Prostate gland (tissue), 2 donors: ENCODE data around the gene C3orf22. TPM values are rescaled to one million over a fixed set of nuclear protein-coding genes. Genes with fewer than 3 reads are reported as not detected.

ENCODE experiments used
- DNase-seq: peaks from one replicate; pipeline ENCODE4 v3.0.0-alpha.2; 2019; ENCODE audit warnings: low spot score
- H3K27ac ChIP-seq, 2 donors: fragments of 200-600 bp; sonication (generic); 2 replicates each; pipeline ENCODE4 v1.5.1; 2017 to 2019
- H3K27me3 ChIP-seq: fragments of 200-600 bp; sonication (generic); replicated peaks from 2 replicates; pipeline ENCODE4 v1.5.1; 2019; ENCODE audit not compliant: insufficient read depth
- H3K36me3 ChIP-seq, 2 donors: fragments of 200-600 bp; sonication (generic); 1 replicate in 1 of 2; 2 replicates in 1 of 2; pipeline versions ENCODE4 v1.5.1 to v1.8.1; 2017 to 2019
- H3K4me1 ChIP-seq: fragments of 200-600 bp; sonication (generic); replicated peaks from 2 replicates; pipeline ENCODE4 v1.5.1; 2019
- H3K4me3 ChIP-seq, 2 donors: fragments of 200-600 bp; sonication (generic); 2 replicates each; pipeline ENCODE4 v1.5.1; 2017 to 2019
- H3K9me3 ChIP-seq: fragments of 200-600 bp; sonication (generic); 2 replicates; pipeline ENCODE4 v1.5.1; 2017
- POLR2A ChIP-seq: fragments of 450-650 bp; IDR thresholded peaks from one replicate; pipeline ENCODE4 v1.6.1; 2016; ENCODE audit warnings: antibody characterized with exemption, mild to moderate bottlenecking
- POLR2AphosphoS5 ChIP-seq: sonication (generic); formaldehyde crosslinking; IDR thresholded peaks from one replicate; pipeline ENCODE4 v1.6.1; 2017; ENCODE audit warnings: antibody characterized with exemption
- WGBS: methylation state at CpG from one replicate; pipeline ENCODE4 v1.1.5; 2018; 5-methylcytosine and 5-hydroxymethylcytosine counted together
- intact Hi-C: fragments of 100-400 bp; cut with DNase I; formaldehyde crosslinking; loops from one replicate; pipeline ENCODE4 v1.14.2; 2022
- total RNA-seq, 2 donors: library from RNA; depleted of rRNA; stranded (reverse); fragments of >200 nt; gene quantifications; one replicate each; pipeline ENCODE4 v1.1.0, GENCODE V29; 2016
- TF ChIP-seq, protein P1 (sequence below), 4 experiments: fragments of 200-600 bp in 2 of 4; fragments of 450-650 bp in 2 of 4; sonication (generic) in 2 of 4; IDR thresholded peaks; 1 replicate in 3 of 4; 2 replicates in 1 of 4; pipeline ENCODE4 v1.5.1; 2016 to 2019; ENCODE audit warnings: antibody characterized with exemption in 4 of 4, mild to moderate bottlenecking in 2 of 4, moderate library complexity in 2 of 4

Gene C3orf22
- total RNA-seq, 2 donors from 2014 or later = 4.9 TPM; not detected in 1

DNA sequence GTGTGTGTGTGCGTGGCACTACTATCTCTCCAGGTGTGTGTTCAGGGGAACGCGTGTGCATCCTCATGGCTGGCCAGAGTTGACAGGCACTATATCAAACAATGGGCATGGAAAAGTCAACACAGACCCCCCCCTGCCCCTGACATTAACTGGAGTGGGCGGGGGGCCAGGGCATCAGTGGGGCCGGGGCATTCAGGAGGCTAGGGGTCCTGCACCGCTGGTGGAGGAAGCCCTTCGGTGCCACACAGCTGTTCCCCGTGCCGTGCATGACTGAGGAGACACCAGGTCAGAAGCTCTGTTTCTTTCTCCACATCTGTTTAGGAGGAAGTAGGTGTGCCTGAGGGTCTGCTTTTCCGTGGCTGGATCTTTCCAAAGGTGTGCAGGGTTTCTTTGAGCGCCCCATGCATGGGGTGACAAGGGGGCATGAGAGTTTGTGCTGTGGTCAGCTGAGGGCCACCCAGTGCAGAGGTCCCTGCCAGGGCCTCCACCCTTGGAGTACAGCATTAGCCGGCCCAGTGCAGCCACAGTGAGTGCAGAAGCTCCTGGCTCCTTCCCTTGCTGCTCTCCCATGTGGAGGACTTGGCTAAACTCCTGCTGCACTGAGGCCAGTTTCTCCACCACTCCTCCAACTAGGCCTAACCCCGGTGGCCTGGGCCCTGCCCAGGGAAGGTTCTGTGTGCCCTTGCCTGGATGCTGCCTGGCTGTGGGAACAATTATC is 7.5 kb downstream of the C3orf22 start:
- H3K27me3 ChIP-seq = no peaks in the 10 kb centered on the region
- no peaks in the 10 kb centered on the region for H3K4me1 ChIP-seq
- 75% methylated on average over 11 of the region's 13 CpGs for WGBS
- no peaks in the 10 kb centered on the region for H3K9me3 ChIP-seq
- H3K27ac ChIP-seq = no peak overlapping the region
- TF ChIP-seq, protein P1, sequence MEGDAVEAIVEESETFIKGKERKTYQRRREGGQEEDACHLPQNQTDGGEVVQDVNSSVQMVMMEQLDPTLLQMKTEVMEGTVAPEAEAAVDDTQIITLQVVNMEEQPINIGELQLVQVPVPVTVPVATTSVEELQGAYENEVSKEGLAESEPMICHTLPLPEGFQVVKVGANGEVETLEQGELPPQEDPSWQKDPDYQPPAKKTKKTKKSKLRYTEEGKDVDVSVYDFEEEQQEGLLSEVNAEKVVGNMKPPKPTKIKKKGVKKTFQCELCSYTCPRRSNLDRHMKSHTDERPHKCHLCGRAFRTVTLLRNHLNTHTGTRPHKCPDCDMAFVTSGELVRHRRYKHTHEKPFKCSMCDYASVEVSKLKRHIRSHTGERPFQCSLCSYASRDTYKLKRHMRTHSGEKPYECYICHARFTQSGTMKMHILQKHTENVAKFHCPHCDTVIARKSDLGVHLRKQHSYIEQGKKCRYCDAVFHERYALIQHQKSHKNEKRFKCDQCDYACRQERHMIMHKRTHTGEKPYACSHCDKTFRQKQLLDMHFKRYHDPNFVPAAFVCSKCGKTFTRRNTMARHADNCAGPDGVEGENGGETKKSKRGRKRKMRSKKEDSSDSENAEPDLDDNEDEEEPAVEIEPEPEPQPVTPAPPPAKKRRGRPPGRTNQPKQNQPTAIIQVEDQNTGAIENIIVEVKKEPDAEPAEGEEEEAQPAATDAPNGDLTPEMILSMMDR (IDR thresholded peaks at IDR 0.05) = no peak
- no peak for TF ChIP-seq POLR2AphosphoS5
- intact Hi-C loops = no loop called here
- H3K4me3 ChIP-seq = no peak overlapping the region
- no peaks in the 10 kb centered on the region for H3K36me3 ChIP-seq
- no peak for DNase-seq

DNA sequence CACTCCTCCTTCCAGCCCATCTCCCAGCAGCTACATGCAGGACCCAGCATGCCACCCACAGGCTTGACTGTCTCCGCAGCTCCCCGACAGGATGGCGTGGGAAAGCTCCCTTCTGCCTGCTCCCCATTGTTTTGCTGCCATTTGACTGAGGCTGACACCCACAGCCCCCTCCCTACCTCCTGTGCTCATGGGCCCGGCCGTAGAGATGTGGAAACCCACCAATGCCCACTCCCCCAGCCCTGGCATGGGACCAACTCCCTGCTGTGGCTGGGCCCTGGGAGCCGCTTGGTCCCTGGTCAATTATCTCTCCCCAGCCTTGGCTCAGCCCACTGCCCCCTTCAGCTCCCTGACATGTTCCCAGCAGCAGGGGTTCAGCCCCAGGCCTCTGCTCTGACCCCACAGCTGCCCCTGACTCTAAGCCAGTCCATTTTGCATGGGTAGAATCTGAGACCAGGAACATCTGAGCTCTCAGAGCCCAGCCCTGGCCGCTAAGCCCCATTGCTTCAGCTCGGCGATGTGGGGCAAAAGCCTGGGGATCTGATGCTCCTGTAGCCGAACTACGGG is 8.2 kb downstream of the C3orf22 start:
- 82% methylated on average over 11 of the region's 11 CpGs for WGBS
- DNase-seq = no peak

GRCh38 chr3:126549861-126550487 is 8.8 kb downstream of the C3orf22 start:
- DNase-seq = no peak
- H3K27ac ChIP-seq = no peak overlapping the region
- 78% methylated on average over 12 of the region's 12 CpGs for WGBS
- no peaks in the 10 kb centered on the region for H3K36me3 ChIP-seq
- intact Hi-C loops = no loop called here
- TF ChIP-seq POLR2A (no peak), POLR2AphosphoS5 (no peak)
- no peaks in the 10 kb centered on the region for H3K4me1 ChIP-seq
- no peaks in the 10 kb centered on the region for H3K27me3 ChIP-seq
- H3K4me3 ChIP-seq = no peak overlapping the region
- H3K9me3 ChIP-seq = no peaks in the 10 kb centered on the region

More for the DNA sequence above, 8.2 kb downstream of the C3orf22 start:
- no peaks in the 10 kb centered on the region for H3K4me1 ChIP-seq
- H3K27me3 ChIP-seq = no peaks in the 10 kb centered on the region
- no peak overlapping the region for H3K4me3 ChIP-seq
- TF ChIP-seq POLR2A (no peak), POLR2AphosphoS5 (no peak)
- TF ChIP-seq, protein P1 (IDR thresholded peaks at IDR 0.05) = no peak
- H3K36me3 ChIP-seq = no peaks in the 10 kb centered on the region
- no peak overlapping the region for H3K27ac ChIP-seq
- H3K9me3 ChIP-seq = no peaks in the 10 kb centered on the region
- intact Hi-C loops = no loop called here

DNA sequence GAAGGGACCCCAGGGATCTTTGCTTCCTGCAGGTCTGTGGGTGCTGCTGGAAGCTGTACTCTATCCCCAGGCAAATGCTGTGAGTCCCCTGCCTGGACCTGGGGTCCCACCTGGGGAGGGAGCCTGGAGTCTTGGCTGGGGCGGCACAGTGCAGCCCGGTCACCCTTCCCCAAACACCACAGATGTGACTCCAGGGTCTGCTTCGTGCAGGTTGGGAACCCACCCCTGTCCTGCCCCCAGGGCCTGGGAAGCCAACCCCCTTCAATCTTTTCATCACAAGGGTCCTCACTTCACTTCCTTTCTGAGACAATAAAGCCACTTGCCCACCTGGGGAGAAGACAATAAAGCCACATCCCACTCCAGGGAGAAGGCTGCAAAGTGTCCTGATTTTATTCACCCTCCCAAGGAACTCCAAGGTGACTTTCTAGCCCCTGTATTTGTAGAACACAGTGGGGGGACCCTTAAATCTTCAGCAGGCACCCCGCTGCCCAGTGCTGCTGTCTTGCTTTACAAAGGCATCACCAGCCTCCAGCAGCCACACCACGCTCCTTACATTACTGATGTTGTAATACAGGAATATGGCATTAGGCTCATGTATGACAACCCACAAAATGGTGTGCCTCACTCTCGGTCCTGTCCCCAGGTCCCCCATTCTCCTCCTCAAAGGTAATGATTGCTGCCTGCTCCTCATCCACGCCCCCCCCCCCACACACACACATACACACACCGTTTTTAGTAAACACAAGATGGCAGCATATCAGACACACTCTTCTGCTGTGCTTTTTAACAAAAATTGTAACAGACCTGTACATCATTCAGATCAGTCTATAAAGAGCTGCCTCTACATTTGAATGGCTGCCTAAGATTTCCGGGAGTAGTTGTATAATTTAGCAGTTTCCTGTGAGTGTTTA is 9.9 kb downstream of the C3orf22 start:
- intact Hi-C loops = no loop called here
- no peak for DNase-seq
- Histone ChIP-seq H3K36me3 (no peaks in the 10 kb centered on the region), H3K4me1 (no peaks in the 10 kb centered on the region), H3K27me3 (no peaks in the 10 kb centered on the region), H3K4me3 (no peak overlapping the region), H3K9me3 (no peaks in the 10 kb centered on the region), H3K27ac (no peak overlapping the region)
- TF ChIP-seq POLR2A (no peak), POLR2AphosphoS5 (no peak)
- TF ChIP-seq, protein P1 (IDR thresholded peaks at IDR 0.05) = no peak
- 60% methylated on average over 9 of the region's 9 CpGs for WGBS

DNA sequence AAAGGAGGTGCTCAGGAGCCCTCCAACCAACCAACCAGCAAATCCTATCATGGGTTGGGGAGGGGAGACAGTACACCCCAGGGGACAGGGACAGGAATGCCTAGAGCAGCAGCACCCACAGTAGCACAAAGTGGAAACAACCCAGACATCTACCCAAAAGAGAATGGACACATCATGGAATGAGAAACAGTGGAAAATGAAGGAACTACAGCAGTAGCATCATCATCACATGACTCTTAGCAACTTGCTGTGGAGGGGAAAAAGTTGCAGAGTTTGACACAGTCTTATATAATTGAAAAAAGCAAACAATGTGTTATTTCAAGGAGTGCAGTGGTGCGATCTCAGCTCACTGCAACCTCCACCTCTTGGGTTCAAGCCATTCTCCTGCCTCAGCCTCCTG is 11.0 kb downstream of the C3orf22 start:
- 72% methylated on average over 1 of the region's 1 CpG for WGBS
- intact Hi-C loops = no loop called here
- no peak overlapping the region for H3K4me3 ChIP-seq
- H3K4me1 ChIP-seq = no peaks in the 10 kb centered on the region
- no peak for TF ChIP-seq POLR2A
- no peak for TF ChIP-seq POLR2AphosphoS5
- TF ChIP-seq, protein P1 (IDR thresholded peaks at IDR 0.05) = no peak
- H3K27me3 ChIP-seq = peaks cover 3% of the 10 kb centered on the region
- H3K36me3 ChIP-seq = no peaks in the 10 kb centered on the region
- no peak for DNase-seq
- no peaks in the 10 kb centered on the region for H3K9me3 ChIP-seq
- no peak overlapping the region for H3K27ac ChIP-seq
